ENCODE results near the gene MEF2A. TPM values are rescaled to one million over a fixed set of nuclear protein-coding genes. Genes with fewer than 3 reads are reported as not detected.

Gene MEF2A
- total RNA-seq, 1 experiment from 2014 or later, result 29.6 TPM

GRCh38 chr15:99568625-99569352, 3.0 kb downstream of the MEF2A start:
- Histone ChIP-seq H3K36me3 (ENCODE audit: control insufficient read depth in 1 of 2, insufficient read depth in 2 of 2, low read length in 2 of 2) (no peaks in the 10 kb centered on the region), H3K27me3 (ENCODE audit: insufficient read depth, low read length) (peaks cover under 1% of the 10 kb centered on the region; the same call in 1 of the 2 replicates), H3K9me3 (ENCODE audit: control insufficient read depth in 1 of 2, insufficient read depth in 1 of 2, low read depth in 1 of 2, low read length in 2 of 2) (no peaks in the 10 kb centered on the region), H4K20me1 (ENCODE audit: insufficient read depth) (peaks cover 8% of the 10 kb centered on the region; the same call in 1 of the 2 replicates), H3K9me2 (ENCODE audit: insufficient read depth) (no peaks in the 10 kb centered on the region), H2AFZ (ENCODE audit: low read depth, low read length, poor library complexity, severe bottlenecking) (no peak overlapping the region), H3K4me2 (ENCODE audit: low read length) (no peak overlapping the region), H3K4me3 (replicated peaks in 1 of 2; ENCODE audit: low read depth in 1 of 2, low read length in 2 of 2) (no peak overlapping the region), H3K4me1 (ENCODE audit: control insufficient read depth in 1 of 2, insufficient read depth in 2 of 2, low read length in 2 of 2) (peaks cover 6 to 15% of the 10 kb centered on the region in 2 experiments; a peak in 3 of 4 replicates), H3K9ac (ENCODE audit: low read length) (no peak overlapping the region), H3K79me2 (ENCODE audit: insufficient read depth, low read length) (peaks cover 74% of the 10 kb centered on the region), H3K27ac (ENCODE audit: low read depth, low read length) (no peak overlapping the region)
- TF ChIP-seq SP1 (IDR thresholded peaks at IDR 0.05; ENCODE audit: low read depth), result no peak
- ChIA-PET CTCF (interaction anchor here (2.9 kb wide), 1 partner anchor 135 kb away, joined by 14 read pairs; no protein-coding TSS in a partner anchor), RAD21 (ENCODE audit: low non-redundant PET in 1 of 2, low total read pairs in 2 of 2, uncharacterized antibody in 2 of 2, unreplicated experiment in 2 of 2) (no interaction called here), POLR2A (no interaction called here)
- intact Hi-C loops (cut with micrococcal nuclease), result loop anchor here (5.0 kb wide), 1 partner anchor 134 kb away; no protein-coding TSS in a partner anchor
- ATAC-seq (no peak), DNase-seq (ENCODE audit: low read depth, low spot score) (no peak)
- BruUV-seq (replicated peaks), result no TSS peak

DNA sequence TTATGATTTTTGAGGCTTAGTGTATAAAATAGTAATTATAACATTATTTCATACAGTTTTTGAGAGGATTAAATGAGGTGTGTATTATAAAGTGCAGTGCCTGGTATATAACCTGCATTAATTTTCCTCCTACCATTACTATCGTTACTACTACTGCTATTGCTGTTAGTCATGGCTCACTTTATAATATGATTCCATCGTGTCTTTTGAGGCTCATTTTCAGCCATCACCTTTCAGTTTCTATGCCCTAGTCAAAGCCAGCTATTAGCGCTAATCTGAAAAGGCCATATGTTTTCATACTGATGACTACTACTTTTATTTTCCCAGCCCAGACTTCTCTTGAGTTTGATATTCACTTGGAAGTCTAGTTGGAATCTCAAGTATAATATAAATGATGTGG, 5.5 kb downstream of the MEF2A start:
- no peak overlapping the region for H3K4me2 ChIP-seq (ENCODE audit: low read length)
- H3K27me3 ChIP-seq (ENCODE audit: insufficient read depth, low read length), result no peaks in the 10 kb centered on the region
- H4K20me1 ChIP-seq (ENCODE audit: insufficient read depth), result peaks cover 14% of the 10 kb centered on the region; the same call in 1 of the 2 replicates
- H3K9me2 ChIP-seq (ENCODE audit: insufficient read depth), result no peaks in the 10 kb centered on the region
- RAD21 ChIA-PET (ENCODE audit: low non-redundant PET in 1 of 2, low total read pairs in 2 of 2, uncharacterized antibody in 2 of 2, unreplicated experiment in 2 of 2), result no interaction called here
- DNase-seq (ENCODE audit: low read depth, low spot score) (no peak), ATAC-seq (no peak)
- no peaks in the 10 kb centered on the region for H3K9me3 ChIP-seq (ENCODE audit: control insufficient read depth in 1 of 2, insufficient read depth in 1 of 2, low read depth in 1 of 2, low read length in 2 of 2)
- no peak overlapping the region for H3K27ac ChIP-seq (ENCODE audit: low read depth, low read length)
- no peaks in the 10 kb centered on the region for H3K36me3 ChIP-seq (ENCODE audit: control insufficient read depth in 1 of 2, insufficient read depth in 2 of 2, low read length in 2 of 2)
- no peak overlapping the region for H3K4me3 ChIP-seq (replicated peaks in 1 of 2; ENCODE audit: low read depth in 1 of 2, low read length in 2 of 2)
- POLR2A ChIA-PET, result no interaction called here
- H3K4me1 ChIP-seq (ENCODE audit: control insufficient read depth in 1 of 2, insufficient read depth in 2 of 2, low read length in 2 of 2), result peaks cover 2 to 8% of the 10 kb centered on the region in 2 experiments; a peak in 2 of 4 replicates
- H3K79me2 ChIP-seq (ENCODE audit: insufficient read depth, low read length), result peaks cover 99% of the 10 kb centered on the region
- CTCF ChIA-PET, result no interaction called here
- no TSS peak for BruUV-seq (replicated peaks)
- no peak overlapping the region for H3K9ac ChIP-seq (ENCODE audit: low read length)
- H2AFZ ChIP-seq (ENCODE audit: low read depth, low read length, poor library complexity, severe bottlenecking), result no peak overlapping the region
- intact Hi-C loops (cut with micrococcal nuclease), result no loop called here
- TF ChIP-seq TCF7L2 (IDR thresholded peaks at IDR 0.05; ENCODE audit: borderline replicate concordance, extremely low read depth, insufficient read depth, insufficient read length) (no peak), ATF3 (IDR thresholded peaks at IDR 0.05) (no peak), SRF (IDR thresholded peaks at IDR 0.05; ENCODE audit: low read depth) (no peak), SIN3A (IDR thresholded peaks at IDR 0.05; ENCODE audit: low read depth) (no peak), POLR2AphosphoS5 (IDR thresholded peaks at IDR 0.05; ENCODE audit: low read depth, low read length) (no peak), EZH2phosphoT487 (IDR thresholded peaks at IDR 0.05; ENCODE audit: borderline replicate concordance) (no peak), ZNF274 (IDR thresholded peaks at IDR 0.05; ENCODE audit: low read depth, low read length) (no peak), CBX3 (IDR thresholded peaks at IDR 0.05; ENCODE audit: low read depth) (no peak), EZH2 (IDR thresholded peaks at IDR 0.05) (no peak), FOSL1 (IDR thresholded peaks at IDR 0.05; ENCODE audit: low read depth) (no peak), EGR1 (IDR thresholded peaks at IDR 0.05; ENCODE audit: low read depth) (no peak), JUND (IDR thresholded peaks at IDR 0.05) (no peak)
- TF ChIP-seq, protein P1, sequence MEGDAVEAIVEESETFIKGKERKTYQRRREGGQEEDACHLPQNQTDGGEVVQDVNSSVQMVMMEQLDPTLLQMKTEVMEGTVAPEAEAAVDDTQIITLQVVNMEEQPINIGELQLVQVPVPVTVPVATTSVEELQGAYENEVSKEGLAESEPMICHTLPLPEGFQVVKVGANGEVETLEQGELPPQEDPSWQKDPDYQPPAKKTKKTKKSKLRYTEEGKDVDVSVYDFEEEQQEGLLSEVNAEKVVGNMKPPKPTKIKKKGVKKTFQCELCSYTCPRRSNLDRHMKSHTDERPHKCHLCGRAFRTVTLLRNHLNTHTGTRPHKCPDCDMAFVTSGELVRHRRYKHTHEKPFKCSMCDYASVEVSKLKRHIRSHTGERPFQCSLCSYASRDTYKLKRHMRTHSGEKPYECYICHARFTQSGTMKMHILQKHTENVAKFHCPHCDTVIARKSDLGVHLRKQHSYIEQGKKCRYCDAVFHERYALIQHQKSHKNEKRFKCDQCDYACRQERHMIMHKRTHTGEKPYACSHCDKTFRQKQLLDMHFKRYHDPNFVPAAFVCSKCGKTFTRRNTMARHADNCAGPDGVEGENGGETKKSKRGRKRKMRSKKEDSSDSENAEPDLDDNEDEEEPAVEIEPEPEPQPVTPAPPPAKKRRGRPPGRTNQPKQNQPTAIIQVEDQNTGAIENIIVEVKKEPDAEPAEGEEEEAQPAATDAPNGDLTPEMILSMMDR (IDR thresholded peaks at IDR 0.05 in 2 of 3, conservative IDR thresholded peaks at IDR 0.05 in 1 of 3; ENCODE audit: borderline replicate concordance in 1 of 3, insufficient read depth in 1 of 3, low read depth in 2 of 3, low read length in 2 of 3), result no peak
- TF ChIP-seq, protein P2, sequence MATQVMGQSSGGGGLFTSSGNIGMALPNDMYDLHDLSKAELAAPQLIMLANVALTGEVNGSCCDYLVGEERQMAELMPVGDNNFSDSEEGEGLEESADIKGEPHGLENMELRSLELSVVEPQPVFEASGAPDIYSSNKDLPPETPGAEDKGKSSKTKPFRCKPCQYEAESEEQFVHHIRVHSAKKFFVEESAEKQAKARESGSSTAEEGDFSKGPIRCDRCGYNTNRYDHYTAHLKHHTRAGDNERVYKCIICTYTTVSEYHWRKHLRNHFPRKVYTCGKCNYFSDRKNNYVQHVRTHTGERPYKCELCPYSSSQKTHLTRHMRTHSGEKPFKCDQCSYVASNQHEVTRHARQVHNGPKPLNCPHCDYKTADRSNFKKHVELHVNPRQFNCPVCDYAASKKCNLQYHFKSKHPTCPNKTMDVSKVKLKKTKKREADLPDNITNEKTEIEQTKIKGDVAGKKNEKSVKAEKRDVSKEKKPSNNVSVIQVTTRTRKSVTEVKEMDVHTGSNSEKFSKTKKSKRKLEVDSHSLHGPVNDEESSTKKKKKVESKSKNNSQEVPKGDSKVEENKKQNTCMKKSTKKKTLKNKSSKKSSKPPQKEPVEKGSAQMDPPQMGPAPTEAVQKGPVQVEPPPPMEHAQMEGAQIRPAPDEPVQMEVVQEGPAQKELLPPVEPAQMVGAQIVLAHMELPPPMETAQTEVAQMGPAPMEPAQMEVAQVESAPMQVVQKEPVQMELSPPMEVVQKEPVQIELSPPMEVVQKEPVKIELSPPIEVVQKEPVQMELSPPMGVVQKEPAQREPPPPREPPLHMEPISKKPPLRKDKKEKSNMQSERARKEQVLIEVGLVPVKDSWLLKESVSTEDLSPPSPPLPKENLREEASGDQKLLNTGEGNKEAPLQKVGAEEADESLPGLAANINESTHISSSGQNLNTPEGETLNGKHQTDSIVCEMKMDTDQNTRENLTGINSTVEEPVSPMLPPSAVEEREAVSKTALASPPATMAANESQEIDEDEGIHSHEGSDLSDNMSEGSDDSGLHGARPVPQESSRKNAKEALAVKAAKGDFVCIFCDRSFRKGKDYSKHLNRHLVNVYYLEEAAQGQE (IDR thresholded peaks at IDR 0.05; ENCODE audit: low read depth), result no peak
